ENCODE results near the gene EVC.

Gene EVC

DNA sequence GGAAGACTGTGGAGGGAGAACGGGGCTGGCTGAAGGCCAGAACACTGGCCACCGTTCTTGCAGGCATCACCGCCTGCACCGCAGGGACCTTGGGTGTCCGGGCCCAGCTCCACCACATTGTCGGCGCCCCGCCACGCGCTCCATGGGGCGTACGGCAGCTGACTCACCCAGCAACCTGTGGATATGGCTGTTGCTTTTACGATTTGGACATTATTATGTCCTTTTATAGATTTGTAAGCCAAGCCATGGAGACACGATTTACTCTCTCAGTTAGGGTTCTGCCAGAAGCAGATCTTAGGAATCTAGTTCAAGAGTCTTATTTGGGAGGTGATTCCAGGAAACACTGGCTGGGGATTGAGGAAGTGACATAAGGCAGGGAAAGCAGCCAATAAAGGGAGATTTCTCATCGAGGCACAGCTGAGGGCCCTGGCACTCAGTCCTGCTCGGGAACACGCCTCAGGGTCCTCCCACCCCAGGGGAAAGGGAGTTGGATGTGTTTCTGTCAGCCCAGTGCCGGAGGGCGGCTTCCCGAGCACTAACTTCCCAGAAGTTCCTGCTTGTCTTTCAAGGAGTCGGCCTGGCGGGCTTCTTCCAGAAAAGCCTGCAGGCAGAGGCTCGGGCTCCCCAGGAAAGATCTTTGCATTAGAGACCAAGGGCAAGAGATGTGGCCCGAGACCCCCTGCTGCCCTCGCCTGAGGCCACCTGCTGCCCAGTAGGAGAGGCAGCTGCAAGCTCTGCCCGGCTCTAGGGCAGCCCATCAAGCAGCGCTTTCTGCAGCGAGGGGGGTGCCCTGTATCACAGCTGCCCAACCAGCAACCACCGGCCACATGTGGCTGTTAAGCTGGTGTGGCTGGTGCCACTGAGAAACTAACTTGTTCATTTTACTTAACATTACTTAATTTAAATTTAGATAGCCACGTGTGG, 129.0 kb downstream of the EVC start:
- TF ChIP-seq, protein P1, sequence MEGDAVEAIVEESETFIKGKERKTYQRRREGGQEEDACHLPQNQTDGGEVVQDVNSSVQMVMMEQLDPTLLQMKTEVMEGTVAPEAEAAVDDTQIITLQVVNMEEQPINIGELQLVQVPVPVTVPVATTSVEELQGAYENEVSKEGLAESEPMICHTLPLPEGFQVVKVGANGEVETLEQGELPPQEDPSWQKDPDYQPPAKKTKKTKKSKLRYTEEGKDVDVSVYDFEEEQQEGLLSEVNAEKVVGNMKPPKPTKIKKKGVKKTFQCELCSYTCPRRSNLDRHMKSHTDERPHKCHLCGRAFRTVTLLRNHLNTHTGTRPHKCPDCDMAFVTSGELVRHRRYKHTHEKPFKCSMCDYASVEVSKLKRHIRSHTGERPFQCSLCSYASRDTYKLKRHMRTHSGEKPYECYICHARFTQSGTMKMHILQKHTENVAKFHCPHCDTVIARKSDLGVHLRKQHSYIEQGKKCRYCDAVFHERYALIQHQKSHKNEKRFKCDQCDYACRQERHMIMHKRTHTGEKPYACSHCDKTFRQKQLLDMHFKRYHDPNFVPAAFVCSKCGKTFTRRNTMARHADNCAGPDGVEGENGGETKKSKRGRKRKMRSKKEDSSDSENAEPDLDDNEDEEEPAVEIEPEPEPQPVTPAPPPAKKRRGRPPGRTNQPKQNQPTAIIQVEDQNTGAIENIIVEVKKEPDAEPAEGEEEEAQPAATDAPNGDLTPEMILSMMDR (conservative IDR thresholded peaks at IDR 0.05; ENCODE audit: low read depth, low read length) = no peak
- no peak overlapping the region for H3K4me3 ChIP-seq (ENCODE audit: low read length)
- DNase-seq (ENCODE audit: low read depth) = no peak

DNA sequence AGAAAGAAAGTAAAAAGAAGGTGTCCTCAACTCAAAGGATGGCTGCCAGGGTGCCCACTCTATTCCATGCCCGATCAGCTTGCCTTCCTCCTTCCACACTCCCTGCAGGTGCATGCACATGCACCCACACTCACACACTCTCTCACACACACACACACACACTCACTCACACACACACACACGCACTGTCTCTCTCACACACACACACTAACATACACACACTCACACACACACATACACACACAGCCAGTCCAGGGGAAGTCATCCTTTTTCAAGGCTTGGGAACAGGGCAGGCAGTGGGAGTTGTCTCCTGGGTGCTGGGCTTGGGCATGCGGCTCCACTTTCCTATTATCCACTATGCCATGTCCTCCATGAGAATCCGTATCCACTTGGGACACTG, 131.5 kb downstream of the EVC start:
- TF ChIP-seq, protein P1 (conservative IDR thresholded peaks at IDR 0.05; ENCODE audit: low read depth, low read length) = no peak
- no peak overlapping the region for H3K4me3 ChIP-seq (ENCODE audit: low read length)
- DNase-seq (ENCODE audit: low read depth) = no peak

DNA sequence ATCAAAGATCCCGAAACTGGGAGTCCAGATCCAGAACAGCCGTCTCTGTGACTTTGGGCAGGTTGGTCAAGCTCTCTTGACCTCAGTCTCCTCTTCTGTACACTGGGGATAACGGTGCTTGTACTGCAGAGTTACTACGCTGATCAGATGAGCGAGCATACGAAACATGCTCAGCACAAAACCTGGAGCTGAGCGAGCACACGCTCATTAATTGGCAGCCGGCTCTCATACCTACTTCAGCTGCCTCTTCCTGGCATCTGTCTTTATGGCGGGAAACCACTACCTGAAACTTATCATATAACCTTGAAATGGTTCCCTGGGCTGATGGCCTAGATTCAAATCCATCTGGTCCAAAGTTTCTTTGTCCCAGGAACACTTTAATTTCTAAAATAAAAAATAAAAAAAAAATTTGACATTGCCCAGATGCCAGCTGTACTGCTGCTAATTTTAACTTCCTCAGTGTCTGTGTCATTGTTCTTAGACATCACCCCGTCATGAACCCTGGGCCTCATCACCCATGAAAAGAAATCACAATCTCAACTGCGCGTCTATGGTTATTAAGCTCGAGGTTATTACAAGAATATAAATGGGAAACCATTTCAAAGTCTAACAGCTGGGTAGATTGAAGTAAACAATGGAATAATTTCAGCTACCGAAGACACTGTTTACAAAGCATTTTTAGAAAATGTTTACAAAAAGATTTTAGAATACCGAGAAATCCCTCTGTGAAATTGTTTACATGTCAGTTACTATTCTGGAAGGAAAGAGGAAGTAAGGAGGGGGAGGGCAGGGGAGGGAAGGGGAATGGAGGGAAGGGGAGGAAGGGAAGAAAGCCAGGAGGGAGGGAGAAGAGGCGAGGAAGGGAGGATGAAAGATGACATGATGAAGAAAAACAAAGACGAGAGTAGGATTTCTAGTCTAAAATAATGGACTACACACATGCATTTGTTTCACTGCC, 132.9 kb downstream of the EVC start:
- TF ChIP-seq, protein P1 (conservative IDR thresholded peaks at IDR 0.05; ENCODE audit: low read depth, low read length) = no peak
- no peak overlapping the region for H3K4me3 ChIP-seq (ENCODE audit: low read length)
- DNase-seq (ENCODE audit: low read depth) = no peak

DNA sequence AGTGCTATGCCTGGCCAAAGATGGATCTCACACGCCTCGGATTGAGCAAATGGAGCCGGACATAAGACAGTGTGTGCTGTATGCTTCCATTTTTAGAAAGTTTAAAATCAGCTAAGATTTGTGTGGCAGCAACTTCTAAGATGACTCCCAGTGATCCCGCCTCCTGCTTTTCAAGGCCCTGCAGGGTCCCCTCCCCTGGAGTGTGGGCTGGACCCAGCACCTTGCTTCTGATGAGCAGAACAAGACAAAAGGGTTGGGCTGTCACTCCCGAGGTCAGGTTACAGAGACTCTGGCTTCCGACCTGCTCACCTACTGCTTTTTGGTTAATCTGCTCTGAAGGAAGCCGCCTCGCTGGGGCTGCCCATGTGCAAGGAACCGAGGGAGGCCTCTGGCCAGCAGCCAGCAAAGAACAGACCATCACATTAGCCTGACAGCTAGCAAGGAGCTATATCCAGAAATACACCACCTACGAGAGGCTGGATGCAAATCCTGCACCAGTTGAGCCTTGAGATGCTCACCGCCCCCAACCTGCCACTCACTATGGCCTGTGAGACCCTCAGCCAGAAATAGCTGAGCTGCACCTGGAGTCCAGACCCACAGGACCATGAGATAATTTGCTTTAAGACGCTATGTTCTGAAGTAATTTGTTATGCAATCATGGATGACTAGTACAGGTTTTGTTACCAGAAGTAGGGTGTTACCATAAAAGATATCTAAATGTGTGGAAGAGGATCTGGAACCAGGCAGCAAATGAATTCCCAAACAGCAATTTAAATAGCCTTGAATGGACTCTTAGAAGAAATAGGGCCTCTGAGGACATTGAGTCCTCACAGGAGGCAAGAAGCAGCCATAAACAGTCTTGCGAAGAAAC, 134.3 kb downstream of the EVC start:
- H3K4me3 ChIP-seq (ENCODE audit: low read length) = no peak overlapping the region
- TF ChIP-seq, protein P1 (conservative IDR thresholded peaks at IDR 0.05; ENCODE audit: low read depth, low read length) = no peak
- DNase-seq (ENCODE audit: low read depth) = no peak

DNA sequence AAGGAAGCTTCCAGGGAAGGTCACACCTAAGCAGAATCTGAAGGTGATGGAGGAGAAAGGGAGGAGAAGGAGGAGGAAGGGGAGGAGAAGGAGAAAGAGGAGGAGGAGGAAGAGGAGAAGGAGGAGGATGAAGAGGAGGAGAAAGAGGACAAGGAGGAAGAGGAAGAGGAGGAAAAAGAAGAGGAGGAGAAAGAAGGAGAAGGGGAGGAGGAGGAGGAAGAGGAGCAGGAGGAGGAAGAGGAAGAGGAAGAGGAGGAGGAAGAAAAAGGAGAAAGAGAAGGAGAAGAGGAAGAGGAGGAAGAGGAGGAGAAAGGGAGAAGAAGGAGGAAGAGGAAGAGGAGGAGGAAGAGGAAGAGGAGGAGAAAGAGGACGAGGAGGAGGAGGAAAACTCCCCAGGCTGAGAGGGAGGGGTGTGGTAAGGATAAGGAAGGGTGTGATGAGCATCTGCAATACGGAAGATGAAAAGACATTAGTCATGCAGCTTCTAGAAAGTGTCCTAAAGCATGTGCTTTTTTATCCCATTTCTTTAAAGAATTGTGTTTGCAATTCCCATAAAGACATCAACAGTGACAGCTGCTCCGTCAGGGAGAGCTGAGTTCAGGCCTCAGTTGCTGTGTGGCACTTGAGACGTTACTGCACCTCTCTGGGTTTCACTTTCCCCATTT, 140.8 kb downstream of the EVC start:
- DNase-seq (ENCODE audit: low read depth) = no peak
- no peak overlapping the region for H3K4me3 ChIP-seq (ENCODE audit: low read length)
- TF ChIP-seq, protein P1 (conservative IDR thresholded peaks at IDR 0.05; ENCODE audit: low read depth, low read length) = no peak

Measured in retinal pigment epithelial cell (primary cell).